Measurements from ENCODE around the gene OSR1.
A peak's percentile ranks its signal among the peaks of the same experiment; 100 is the strongest.

Gene OSR1

DNA sequence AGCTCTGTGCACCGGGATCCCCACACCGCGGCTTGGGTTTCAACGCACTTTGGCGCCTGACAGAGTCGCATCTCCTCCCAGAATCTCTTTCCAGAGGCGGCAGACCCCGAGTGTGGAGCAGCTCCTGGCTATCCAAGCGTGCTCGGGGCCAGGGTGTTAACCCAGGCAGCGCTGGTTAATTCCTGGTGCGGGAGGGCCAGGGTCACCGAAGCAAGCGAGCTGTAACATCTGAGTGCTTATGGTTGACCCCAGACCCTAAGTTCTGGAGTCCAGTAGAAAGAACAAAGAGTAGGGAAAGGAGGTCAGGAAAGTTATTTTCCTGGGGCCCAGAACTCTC lies 566 bp upstream of the OSR1 start:
- Histone ChIP-seq H3K27ac (ENCODE audit: extremely low read depth, low read depth, low read length) (peak overlapping the region; percentile 56; the same call in 1 of the 2 replicates), H3K4me3 (ENCODE audit: low read depth, low read length) (no peak overlapping the region; the same call in 1 of the 2 replicates), H3K4me1 (ENCODE audit: control insufficient read depth, insufficient read depth, low read length) (peaks cover 12% of the 10 kb centered on the region), H3K9me3 (ENCODE audit: control insufficient read depth, insufficient read depth, low read depth, low read length) (no peaks in the 10 kb centered on the region), H3K36me3 (ENCODE audit: control insufficient read depth in 2 of 2, insufficient read depth in 1 of 2, low read length in 2 of 2) (no peaks in the 10 kb centered on the region)
- ChIA-PET CTCF (interaction anchor here (0.5 to 3.9 kb wide), 4 partner anchors 10 to 838 kb away, joined by 3 to 22 read pairs (median 5); no protein-coding TSS in a partner anchor), POLR2A (interaction anchor here (0.6 to 3.9 kb wide), 7 partner anchors 11 to 607 kb away, joined by 3 to 30 read pairs (median 4); no protein-coding TSS in a partner anchor)
- TF ChIP-seq ZNF426 (tag by site-specific recombination; IDR thresholded peaks at IDR 0.05) (no peak), ZNF560 (tag by site-specific recombination; IDR thresholded peaks at IDR 0.05; ENCODE audit: borderline replicate concordance) (no peak), ZNF114 (tag by site-specific recombination; IDR thresholded peaks at IDR 0.05) (no peak), ZNF621 (tag by site-specific recombination; IDR thresholded peaks at IDR 0.05) (no peak), ZNF837 (tag by site-specific recombination; IDR thresholded peaks at IDR 0.05) (no peak), ZNF549 (tag by site-specific recombination; IDR thresholded peaks at IDR 0.05) (no peak), ZEB2 (tag by site-specific recombination; IDR thresholded peaks at IDR 0.05) (no peak), ZNF24 (tag by site-specific recombination; IDR thresholded peaks at IDR 0.05) (no peak), IKZF3 (tag by site-specific recombination; IDR thresholded peaks at IDR 0.05) (no peak), KLF7 (tag by site-specific recombination; IDR thresholded peaks at IDR 0.05; ENCODE audit: borderline replicate concordance) (no peak), ZNF37A (tag by site-specific recombination; IDR thresholded peaks at IDR 0.05) (no peak), BCL11A (tag by site-specific recombination; IDR thresholded peaks at IDR 0.05; ENCODE audit: low read depth) (no peak), SALL2 (tag by site-specific recombination; IDR thresholded peaks at IDR 0.05; ENCODE audit: borderline replicate concordance) (no peak), ZNF341 (tag by site-specific recombination; IDR thresholded peaks at IDR 0.05; ENCODE audit: low read depth) (no peak)
- TF ChIP-seq, protein P1, sequence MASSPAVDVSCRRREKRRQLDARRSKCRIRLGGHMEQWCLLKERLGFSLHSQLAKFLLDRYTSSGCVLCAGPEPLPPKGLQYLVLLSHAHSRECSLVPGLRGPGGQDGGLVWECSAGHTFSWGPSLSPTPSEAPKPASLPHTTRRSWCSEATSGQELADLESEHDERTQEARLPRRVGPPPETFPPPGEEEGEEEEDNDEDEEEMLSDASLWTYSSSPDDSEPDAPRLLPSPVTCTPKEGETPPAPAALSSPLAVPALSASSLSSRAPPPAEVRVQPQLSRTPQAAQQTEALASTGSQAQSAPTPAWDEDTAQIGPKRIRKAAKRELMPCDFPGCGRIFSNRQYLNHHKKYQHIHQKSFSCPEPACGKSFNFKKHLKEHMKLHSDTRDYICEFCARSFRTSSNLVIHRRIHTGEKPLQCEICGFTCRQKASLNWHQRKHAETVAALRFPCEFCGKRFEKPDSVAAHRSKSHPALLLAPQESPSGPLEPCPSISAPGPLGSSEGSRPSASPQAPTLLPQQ (tag by site-specific recombination; IDR thresholded peaks at IDR 0.05), result no peak
- TF ChIP-seq, protein P2, sequence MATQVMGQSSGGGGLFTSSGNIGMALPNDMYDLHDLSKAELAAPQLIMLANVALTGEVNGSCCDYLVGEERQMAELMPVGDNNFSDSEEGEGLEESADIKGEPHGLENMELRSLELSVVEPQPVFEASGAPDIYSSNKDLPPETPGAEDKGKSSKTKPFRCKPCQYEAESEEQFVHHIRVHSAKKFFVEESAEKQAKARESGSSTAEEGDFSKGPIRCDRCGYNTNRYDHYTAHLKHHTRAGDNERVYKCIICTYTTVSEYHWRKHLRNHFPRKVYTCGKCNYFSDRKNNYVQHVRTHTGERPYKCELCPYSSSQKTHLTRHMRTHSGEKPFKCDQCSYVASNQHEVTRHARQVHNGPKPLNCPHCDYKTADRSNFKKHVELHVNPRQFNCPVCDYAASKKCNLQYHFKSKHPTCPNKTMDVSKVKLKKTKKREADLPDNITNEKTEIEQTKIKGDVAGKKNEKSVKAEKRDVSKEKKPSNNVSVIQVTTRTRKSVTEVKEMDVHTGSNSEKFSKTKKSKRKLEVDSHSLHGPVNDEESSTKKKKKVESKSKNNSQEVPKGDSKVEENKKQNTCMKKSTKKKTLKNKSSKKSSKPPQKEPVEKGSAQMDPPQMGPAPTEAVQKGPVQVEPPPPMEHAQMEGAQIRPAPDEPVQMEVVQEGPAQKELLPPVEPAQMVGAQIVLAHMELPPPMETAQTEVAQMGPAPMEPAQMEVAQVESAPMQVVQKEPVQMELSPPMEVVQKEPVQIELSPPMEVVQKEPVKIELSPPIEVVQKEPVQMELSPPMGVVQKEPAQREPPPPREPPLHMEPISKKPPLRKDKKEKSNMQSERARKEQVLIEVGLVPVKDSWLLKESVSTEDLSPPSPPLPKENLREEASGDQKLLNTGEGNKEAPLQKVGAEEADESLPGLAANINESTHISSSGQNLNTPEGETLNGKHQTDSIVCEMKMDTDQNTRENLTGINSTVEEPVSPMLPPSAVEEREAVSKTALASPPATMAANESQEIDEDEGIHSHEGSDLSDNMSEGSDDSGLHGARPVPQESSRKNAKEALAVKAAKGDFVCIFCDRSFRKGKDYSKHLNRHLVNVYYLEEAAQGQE (tag by site-specific recombination; IDR thresholded peaks at IDR 0.05), result no peak

DNA sequence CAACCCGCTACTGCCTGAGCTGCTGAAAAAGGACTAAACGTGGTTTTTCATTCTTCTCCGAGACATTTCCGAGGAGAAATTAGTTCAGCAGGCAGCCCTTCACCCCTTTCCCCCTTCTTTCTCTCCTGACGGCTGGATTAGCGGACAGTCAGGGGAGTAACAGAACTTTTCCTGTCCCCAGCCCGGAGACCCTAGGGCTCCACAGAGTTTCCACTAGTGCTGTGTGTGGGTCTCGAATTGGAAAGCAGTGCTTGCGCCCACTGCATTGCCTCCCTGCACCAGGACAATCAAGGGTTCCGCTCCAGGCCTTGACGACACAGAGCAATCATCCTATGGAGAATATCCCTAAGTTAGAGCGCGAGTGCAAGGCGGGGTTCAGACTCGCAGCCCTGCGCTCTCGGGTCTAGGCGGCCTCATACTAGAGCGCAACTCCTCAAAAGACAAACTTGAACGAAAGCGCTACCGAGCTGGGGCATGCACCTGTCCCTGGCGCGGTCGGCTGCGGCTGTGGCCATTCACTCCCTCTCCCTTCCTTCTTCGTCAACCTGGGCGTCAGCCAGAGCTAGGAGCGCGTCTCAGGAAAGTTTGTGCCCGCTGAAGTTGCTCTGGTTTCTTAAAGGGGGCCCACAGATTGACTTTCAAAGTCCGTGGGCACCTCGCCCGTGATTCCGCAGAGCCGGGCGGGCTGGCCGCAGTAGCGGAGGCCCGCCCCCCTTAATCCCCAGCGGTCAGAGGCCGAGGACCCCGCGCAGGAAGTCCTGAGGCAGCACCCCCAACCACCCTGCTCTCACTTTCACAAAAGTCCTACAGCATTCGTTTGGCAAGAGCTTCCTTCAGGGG lies 801 bp downstream of the OSR1 start:
- CTCF ChIA-PET, result interaction anchor here (0.8 to 3.9 kb wide), 4 partner anchors 599 to 970 kb away, joined by 3 to 22 read pairs (median 6); no protein-coding TSS in a partner anchor
- Histone ChIP-seq H3K27ac (ENCODE audit: extremely low read depth, low read depth, low read length) (peak overlapping the region; percentile 77; the same call in 1 of the 2 replicates), H3K4me3 (ENCODE audit: low read depth, low read length) (peak overlapping the region; percentile 46), H3K9me3 (ENCODE audit: control insufficient read depth, insufficient read depth, low read depth, low read length) (no peaks in the 10 kb centered on the region), H3K4me1 (ENCODE audit: control insufficient read depth, insufficient read depth, low read length) (peaks cover 10% of the 10 kb centered on the region), H3K36me3 (ENCODE audit: control insufficient read depth in 2 of 2, insufficient read depth in 1 of 2, low read length in 2 of 2) (no peaks in the 10 kb centered on the region)
- POLR2A ChIA-PET, result interaction anchor here (0.9 to 3.9 kb wide), 6 partner anchors 10 to 606 kb away, joined by 3 to 30 read pairs (median 4); no protein-coding TSS in a partner anchor
- TF ChIP-seq IKZF3 (tag by site-specific recombination; IDR thresholded peaks at IDR 0.05), result no peak
- TF ChIP-seq, protein P3, sequence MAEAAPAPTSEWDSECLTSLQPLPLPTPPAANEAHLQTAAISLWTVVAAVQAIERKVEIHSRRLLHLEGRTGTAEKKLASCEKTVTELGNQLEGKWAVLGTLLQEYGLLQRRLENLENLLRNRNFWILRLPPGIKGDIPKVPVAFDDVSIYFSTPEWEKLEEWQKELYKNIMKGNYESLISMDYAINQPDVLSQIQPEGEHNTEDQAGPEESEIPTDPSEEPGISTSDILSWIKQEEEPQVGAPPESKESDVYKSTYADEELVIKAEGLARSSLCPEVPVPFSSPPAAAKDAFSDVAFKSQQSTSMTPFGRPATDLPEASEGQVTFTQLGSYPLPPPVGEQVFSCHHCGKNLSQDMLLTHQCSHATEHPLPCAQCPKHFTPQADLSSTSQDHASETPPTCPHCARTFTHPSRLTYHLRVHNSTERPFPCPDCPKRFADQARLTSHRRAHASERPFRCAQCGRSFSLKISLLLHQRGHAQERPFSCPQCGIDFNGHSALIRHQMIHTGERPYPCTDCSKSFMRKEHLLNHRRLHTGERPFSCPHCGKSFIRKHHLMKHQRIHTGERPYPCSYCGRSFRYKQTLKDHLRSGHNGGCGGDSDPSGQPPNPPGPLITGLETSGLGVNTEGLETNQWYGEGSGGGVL (tag by site-specific recombination; IDR thresholded peaks at IDR 0.05), result no peak
- no peak for TF ChIP-seq YY2 (tag by site-specific recombination; IDR thresholded peaks at IDR 0.05)
- no peak for TF ChIP-seq ZNF223 (tag by site-specific recombination; IDR thresholded peaks at IDR 0.05)
- TF ChIP-seq, protein P4, sequence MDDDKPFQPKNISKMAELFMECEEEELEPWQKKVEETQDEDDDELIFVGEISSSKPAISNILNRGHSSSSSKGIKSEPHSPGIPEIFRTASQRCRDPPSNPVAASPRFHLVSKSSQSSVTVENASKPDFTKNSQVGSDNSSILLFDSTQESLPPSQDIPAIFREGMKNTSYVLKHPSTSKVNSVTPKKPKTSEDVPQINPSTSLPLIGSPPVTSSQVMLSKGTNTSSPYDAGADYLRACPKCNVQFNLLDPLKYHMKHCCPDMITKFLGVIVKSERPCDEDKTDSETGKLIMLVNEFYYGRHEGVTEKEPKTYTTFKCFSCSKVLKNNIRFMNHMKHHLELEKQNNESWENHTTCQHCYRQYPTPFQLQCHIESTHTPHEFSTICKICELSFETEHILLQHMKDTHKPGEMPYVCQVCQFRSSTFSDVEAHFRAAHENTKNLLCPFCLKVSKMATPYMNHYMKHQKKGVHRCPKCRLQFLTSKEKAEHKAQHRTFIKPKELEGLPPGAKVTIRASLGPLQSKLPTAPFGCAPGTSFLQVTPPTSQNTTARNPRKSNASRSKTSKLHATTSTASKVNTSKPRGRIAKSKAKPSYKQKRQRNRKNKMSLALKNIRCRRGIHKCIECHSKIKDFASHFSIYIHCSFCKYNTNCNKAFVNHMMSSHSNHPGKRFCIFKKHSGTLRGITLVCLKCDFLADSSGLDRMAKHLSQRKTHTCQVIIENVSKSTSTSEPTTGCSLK (tag by site-specific recombination; IDR thresholded peaks at IDR 0.05), result no peak
- no peak for TF ChIP-seq GLIS1 (tag by site-specific recombination; IDR thresholded peaks at IDR 0.05)
- no peak for TF ChIP-seq ZNF558 (tag by site-specific recombination; IDR thresholded peaks at IDR 0.05)
- no peak for TF ChIP-seq ZNF24 (tag by site-specific recombination; IDR thresholded peaks at IDR 0.05)
- TF ChIP-seq ZNF394 (tag by site-specific recombination; IDR thresholded peaks at IDR 0.05; ENCODE audit: borderline replicate concordance), result no peak
- no peak for TF ChIP-seq ZNF830 (tag by site-specific recombination; IDR thresholded peaks at IDR 0.05; ENCODE audit: low read depth)
- TF ChIP-seq ZNF121 (tag by site-specific recombination; IDR thresholded peaks at IDR 0.05), result no peak
